Cardiac septum (tissue), 1 donor: Measurements from ENCODE around the gene MAST4. TPM values are rescaled to one million over a fixed set of nuclear protein-coding genes. Genes with fewer than 3 reads are reported as not detected.
"Not testable (repeated sequence)": the region's sequence is repeated elsewhere in the genome, so short reads cannot be mapped to it uniquely, and the experiment has no call there.

Experiments
- DNase-seq: peaks from one replicate; pipeline ENCODE4 v3.0.0-alpha.2; 2020; ENCODE audit warnings: low spot score
- intact Hi-C: fragments of 100-400 bp; cut with DNase I; formaldehyde crosslinking; loops from one replicate; pipeline ENCODE4 v1.14.0; 2022
- total RNA-seq: library from RNA; stranded (reverse); fragmentation: NEBNext Ultra II Directional; extraction: Animal tissue kit (Norgen Biotek cat#: 25700); gene quantifications from one replicate; pipeline ENCODE4 v1.2.1, GENCODE V29; 2021
- donor health status: DM: no; HTN: no; CAD: no.

MAST4 gene
- total RNA-seq, 1 donor from 2014 or later, result 91.4 TPM

GRCh38 chr5:66818935-66819328 is 222.7 kb downstream of the MAST4 start:
- DNase-seq, result no peak
- intact Hi-C loops, result no loop called here

- intact Hi-C loops, result loop anchor here (5.0 kb wide), 1 partner anchor 137 kb away; no protein-coding TSS in a partner anchor
These were observed 224.5 kb downstream of the MAST4 start for GRCh38 chr5:66820630-66821207.

GRCh38 chr5:66821688-66822429 is 225.7 kb downstream of the MAST4 start:
- intact Hi-C loops, result loop anchor here (5.0 kb wide), 1 partner anchor 135 kb away; no protein-coding TSS in a partner anchor
- no peak for DNase-seq

More at GRCh38 chr5:66820630-66821207, 224.5 kb downstream of the MAST4 start:
- no peak for DNase-seq

- intact Hi-C loops, result loop anchor here (5.0 kb wide), 1 partner anchor 134 kb away; no protein-coding TSS in a partner anchor
- DNase-seq, result not testable (repeated sequence)
These were observed 226.7 kb downstream of the MAST4 start for GRCh38 chr5:66822906-66823305.

- DNase-seq, result no peak
- intact Hi-C loops, result loop anchor here (5.0 kb wide), 1 partner anchor 133 kb away; no protein-coding TSS in a partner anchor
These were observed 228.3 kb downstream of the MAST4 start for GRCh38 chr5:66824476-66824875.

- intact Hi-C loops, result no loop called here
- no peak for DNase-seq
These were observed 230.1 kb downstream of the MAST4 start for GRCh38 chr5:66826263-66826662.

GRCh38 chr5:66826696-66827095 is 230.5 kb downstream of the MAST4 start:
- no peak for DNase-seq
- intact Hi-C loops, result no loop called here

- intact Hi-C loops, result no loop called here
- no peak for DNase-seq
These were observed 231.9 kb downstream of the MAST4 start for GRCh38 chr5:66828046-66828547.

GRCh38 chr5:66828548-66829357 is 232.6 kb downstream of the MAST4 start:
- DNase-seq, result peak; percentile 88
- intact Hi-C loops, result no loop called here

- intact Hi-C loops, result no loop called here
- no peak for DNase-seq
These were observed 233.1 kb downstream of the MAST4 start for GRCh38 chr5:66829358-66829674.

- no peak for DNase-seq
- intact Hi-C loops, result no loop called here
These were observed 233.6 kb downstream of the MAST4 start for GRCh38 chr5:66829826-66830225.

GRCh38 chr5:66830636-66831035 is 234.4 kb downstream of the MAST4 start:
- no peak for DNase-seq
- intact Hi-C loops, result no loop called here

GRCh38 chr5:66839636-66840185 is 243.5 kb downstream of the MAST4 start:
- intact Hi-C loops, result no loop called here
- DNase-seq, result no peak

GRCh38 chr5:66840511-66841013 is 244.4 kb downstream of the MAST4 start:
- intact Hi-C loops, result no loop called here

GRCh38 chr5:66841264-66841663 is 245.1 kb downstream of the MAST4 start:
- no peak for DNase-seq
- intact Hi-C loops, result no loop called here

More at GRCh38 chr5:66840511-66841013, 244.4 kb downstream of the MAST4 start:
- no peak for DNase-seq

- intact Hi-C loops, result no loop called here
- DNase-seq, result no peak
These were observed 246.3 kb downstream of the MAST4 start for GRCh38 chr5:66842540-66842939.

- DNase-seq, result no peak
- intact Hi-C loops, result no loop called here
These were observed 246.9 kb downstream of the MAST4 start for GRCh38 chr5:66843065-66843464.

GRCh38 chr5:66848749-66849641 is 252.8 kb downstream of the MAST4 start:
- intact Hi-C loops, result no loop called here
- no peak for DNase-seq

- intact Hi-C loops, result no loop called here
- DNase-seq, result no peak
These were observed 253.6 kb downstream of the MAST4 start for GRCh38 chr5:66849803-66850202.
